Stimulated activated CD8-positive, alpha-beta memory T cell treated with anti-CD3 and anti-CD28 coated beads, Interleukin-4, amount 100 ng/mL, for 48 hours (primary cell): ENCODE measurements around the gene DDX54.

Experiments used
- DNase-seq: peaks from one replicate; pipeline ENCODE4 v3.0.0-alpha.2; 2020

The DDX54 gene

DNA sequence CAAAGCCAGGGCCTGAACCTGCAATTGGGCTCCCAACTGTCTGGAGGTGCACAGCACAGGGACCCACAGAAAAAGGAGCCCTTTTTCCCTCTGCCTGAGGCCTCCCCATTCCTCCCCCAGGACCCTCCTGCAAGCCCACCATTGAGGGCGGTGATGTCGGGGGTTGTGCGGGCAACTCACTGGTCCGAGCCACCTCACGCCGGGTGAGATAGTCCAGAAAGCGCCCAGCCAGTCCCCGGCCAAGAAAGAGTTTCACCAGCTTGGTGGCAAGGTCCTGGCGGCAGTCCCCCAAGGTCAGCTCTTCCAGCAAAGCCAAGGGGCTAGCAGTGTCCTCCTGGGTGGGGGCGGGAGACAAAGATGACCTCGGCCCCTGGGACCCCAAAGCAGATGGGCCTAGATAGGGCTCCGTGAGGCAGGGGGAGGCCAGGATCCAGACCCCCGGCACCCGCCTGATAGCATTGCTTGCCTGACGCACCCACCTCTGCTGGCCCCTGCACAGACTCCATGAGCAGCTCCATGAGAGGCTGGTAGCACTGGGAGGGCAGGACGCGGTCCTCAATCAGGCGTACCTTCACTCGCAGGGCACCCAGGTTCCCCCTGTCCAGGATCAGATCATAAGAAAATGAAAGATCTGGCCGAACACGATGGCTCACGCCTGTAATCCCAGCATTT is 69.7 kb downstream of the DDX54 start:
- no peak for DNase-seq

DNA sequence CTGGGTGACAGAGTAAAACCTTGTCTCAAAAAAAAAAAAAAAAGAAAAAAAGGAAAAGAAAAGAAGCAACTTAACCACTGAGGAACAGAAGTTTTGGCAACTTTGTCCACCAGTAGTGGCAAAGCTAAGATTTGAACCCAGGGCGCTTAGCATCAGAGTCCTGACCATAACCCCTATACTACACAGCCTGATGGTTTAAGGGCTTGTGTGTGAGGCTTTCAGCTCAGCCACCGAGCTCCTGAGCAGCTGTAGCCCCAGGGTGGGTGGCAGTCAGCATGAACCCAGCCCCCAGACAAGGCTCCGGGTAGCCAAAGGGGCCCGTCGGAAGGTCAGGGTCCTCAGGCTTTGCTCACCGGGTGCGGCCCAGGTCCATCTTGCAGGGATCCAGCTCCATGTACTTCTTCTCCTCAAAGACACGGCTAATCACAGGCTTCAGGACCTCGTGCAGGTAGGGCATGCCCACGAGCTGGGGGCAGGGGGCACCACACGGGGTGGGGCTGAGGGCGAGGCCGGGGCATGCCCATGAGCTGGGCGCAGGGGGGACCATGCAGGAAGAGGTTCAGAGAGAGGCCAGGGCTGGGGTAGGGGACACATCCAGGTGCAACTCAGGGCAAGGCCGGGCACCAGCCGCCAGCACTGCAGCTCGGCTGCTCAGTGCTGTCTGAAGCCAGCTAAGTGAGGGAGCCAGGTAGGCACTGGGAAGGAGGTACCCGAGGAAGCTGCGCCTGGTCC is 70.7 kb downstream of the DDX54 start:
- DNase-seq: no peak

DNA sequence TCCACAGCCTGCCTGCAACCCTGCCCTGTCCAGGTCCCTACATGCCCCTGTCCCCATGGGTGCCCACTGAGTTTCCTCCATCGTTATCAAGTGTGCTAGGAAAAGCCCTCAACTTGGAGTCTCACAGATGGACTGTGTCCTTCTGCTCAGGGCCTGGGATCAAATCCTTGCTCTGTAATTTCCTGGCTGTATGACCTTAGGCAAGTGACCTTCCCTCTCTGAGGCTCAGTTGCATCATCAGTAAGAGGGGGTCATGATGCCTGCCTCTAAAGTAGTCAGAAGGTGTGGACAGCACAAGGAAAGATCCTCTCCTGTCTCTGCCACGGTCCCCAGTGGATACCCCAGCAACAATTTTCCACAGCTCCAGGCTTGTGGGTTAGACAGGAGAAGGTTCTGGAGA is 71.9 kb downstream of the DDX54 start:
- no peak for DNase-seq

DNA sequence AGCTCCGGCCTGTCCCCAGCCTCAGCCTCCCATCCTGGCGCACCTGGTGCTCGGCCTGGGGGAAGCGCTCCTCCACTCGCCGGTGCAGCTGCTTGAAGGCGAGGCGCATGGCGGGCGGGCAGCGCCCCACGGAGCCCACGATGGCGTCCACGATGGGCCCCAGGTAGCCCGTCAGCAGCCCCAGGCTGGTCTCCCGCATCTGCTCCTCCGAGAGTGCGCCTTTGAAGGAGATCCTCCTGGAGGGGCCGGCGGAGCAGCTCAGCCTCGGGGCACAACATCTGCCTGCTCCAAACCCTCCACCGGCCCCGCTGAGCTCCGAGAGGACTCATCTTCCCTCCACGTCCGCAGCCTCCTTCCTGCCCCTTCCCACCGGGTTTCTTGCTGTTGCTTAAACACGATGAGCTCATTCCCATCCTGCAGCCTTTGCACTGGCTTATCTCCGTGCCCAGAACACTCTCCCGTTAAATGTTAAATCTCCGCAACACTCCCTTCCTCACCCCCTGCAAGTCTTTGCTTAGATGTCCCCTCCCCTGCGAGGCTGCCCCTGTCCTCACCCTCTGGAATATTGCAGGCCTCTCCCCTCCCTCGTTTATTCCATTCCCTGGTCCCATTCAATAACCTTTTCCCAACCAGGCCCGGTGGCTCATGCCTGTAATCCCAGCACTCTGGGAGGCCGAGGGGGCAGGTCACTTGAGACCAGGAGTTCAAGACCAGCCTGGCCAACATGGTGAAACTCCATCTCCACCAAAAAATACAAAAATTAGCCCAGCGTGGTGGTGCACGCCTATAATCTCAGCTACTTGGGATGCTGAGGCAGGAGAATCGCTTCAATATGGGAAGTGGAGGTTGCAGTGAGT is 73.0 kb downstream of the DDX54 start:
- DNase-seq: no peak

DNA sequence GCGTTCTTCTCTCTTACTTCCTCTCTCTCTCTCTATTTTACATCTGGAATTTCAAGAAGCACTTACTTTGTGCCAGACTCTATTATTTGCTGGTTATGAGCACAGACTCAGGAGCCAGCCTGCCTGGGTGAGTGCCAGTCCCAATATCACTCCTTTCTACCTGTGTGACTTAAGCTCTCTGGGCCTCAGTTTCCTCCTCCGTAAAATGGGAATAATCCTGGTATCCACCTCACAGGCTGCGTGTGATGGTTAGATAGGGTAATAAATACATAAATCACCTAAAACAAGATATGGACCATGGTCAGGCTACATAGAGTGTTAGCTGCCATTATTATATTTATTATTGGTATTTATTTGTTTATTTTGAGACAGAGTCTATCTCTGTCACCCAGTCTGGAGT is 74.0 kb downstream of the DDX54 start:
- DNase-seq: no peak

DNA sequence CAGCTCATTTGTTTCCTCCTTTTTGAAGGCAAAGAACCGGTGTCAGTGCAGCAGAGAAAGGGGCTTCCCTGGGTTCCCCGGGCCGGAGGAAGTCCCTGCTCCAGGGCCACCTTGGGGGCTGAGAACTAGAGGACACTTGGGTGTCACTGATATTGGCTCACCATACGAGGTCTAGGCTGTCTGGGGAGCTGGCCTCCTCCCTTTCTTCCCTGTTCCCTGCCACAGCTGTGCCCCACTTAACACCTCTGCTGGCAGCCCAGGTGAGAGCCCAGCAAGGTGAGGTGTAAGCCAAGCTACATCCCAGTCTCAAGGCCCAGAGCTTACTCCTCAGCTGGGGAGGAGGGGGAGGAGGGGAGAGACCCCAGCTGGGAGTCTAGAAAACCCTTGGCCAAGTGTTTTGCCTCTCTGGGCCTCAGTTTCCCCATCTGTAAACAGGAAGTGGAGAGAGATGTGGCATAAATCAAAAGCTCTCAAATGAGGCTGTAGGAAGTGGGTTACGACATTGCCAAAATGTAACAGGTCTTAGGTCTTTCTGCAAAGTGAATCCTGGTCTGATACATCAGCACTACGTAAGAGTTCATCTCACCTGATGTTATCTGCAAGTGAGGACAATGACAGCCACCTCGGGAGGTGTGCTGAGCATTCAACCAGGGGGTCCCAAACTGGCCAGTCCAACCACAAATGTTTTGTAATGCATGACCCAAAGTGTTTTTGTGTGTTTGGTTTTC is 75.2 kb downstream of the DDX54 start:
- no peak for DNase-seq

DNA sequence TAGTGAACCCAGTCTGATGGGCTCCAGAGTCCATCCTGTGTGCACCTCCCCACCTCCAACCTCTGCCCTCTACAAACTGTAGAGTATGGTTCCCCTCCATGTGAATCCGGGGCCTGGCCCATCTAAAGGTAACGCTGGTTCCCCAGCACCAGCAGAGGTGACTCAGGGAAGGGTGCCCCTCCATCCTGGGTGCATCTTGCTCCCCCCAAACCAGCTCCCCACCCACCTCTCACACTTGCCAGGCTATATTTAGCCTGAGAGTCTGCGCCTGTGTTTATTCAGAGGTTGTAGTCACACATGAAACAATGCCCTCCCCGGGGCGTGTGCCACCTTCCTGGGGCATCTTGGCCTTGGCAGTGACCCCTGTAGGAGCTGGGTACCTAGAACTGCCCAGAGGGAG is 75.9 kb downstream of the DDX54 start:
- no peak for DNase-seq

DNA sequence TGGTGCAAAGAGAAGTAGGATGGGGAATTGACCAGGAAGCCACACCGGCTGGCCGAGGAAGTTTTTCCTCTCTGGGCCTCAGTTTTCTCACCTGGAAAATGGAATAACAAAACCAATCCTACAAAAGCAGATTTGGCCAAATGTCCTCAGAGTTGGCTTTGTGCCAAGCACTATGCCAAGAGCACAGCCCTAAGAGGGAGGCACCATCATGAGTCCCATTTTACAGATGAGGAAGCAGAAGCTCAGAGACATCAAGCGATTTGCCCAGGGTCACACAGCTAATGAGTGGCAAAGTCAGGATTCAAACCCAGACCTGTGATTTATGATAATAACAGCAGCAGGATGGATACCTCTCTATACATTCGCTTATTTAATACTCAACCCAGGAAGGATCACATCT is 77.0 kb downstream of the DDX54 start:
- DNase-seq: no peak
